ENCODE measurements around the gene SH3BGRL2.

GRCh38 chr6:79626811-79627210, 4.3 kb upstream of the SH3BGRL2 start:
- TF ChIP-seq, protein P1, sequence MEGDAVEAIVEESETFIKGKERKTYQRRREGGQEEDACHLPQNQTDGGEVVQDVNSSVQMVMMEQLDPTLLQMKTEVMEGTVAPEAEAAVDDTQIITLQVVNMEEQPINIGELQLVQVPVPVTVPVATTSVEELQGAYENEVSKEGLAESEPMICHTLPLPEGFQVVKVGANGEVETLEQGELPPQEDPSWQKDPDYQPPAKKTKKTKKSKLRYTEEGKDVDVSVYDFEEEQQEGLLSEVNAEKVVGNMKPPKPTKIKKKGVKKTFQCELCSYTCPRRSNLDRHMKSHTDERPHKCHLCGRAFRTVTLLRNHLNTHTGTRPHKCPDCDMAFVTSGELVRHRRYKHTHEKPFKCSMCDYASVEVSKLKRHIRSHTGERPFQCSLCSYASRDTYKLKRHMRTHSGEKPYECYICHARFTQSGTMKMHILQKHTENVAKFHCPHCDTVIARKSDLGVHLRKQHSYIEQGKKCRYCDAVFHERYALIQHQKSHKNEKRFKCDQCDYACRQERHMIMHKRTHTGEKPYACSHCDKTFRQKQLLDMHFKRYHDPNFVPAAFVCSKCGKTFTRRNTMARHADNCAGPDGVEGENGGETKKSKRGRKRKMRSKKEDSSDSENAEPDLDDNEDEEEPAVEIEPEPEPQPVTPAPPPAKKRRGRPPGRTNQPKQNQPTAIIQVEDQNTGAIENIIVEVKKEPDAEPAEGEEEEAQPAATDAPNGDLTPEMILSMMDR (IDR thresholded peaks at IDR 0.05): no peak
- TF ChIP-seq POLR2A (IDR thresholded peaks at IDR 0.05): no peak
- TF ChIP-seq EP300 (IDR thresholded peaks at IDR 0.05): no peak
